GM19193 (cell line): Measurements from ENCODE around the gene ODF4.

Experiments
- POLR2A ChIP-seq: IDR thresholded peaks from 4 replicates; pipeline ENCODE4 v1.6.1; 2011; ENCODE audit not compliant: insufficient read depth, insufficient read length; ENCODE audit errors: extremely low read depth

The ODF4 gene

GRCh38 chr17:8345052-8345690, 5.5 kb downstream of the ODF4 start:
- no peak for TF ChIP-seq POLR2A

GRCh38 chr17:8345951-8346665, 6.5 kb downstream of the ODF4 start:
- TF ChIP-seq POLR2A = no peak

GRCh38 chr17:8350339-8350738, 10.7 kb downstream of the ODF4 start:
- TF ChIP-seq POLR2A = no peak

GRCh38 chr17:8353736-8354135, 14.1 kb downstream of the ODF4 start:
- TF ChIP-seq POLR2A = no peak

GRCh38 chr17:8354236-8354635, 14.6 kb downstream of the ODF4 start:
- no peak for TF ChIP-seq POLR2A

- no peak for TF ChIP-seq POLR2A
These were observed 18.3 kb downstream of the ODF4 start for GRCh38 chr17:8357910-8358309.

- TF ChIP-seq POLR2A = no peak
These were observed 20.1 kb downstream of the ODF4 start for GRCh38 chr17:8359769-8360168.

GRCh38 chr17:8360260-8360659, 20.6 kb downstream of the ODF4 start:
- no peak for TF ChIP-seq POLR2A

GRCh38 chr17:8360751-8361150, 21.1 kb downstream of the ODF4 start:
- no peak for TF ChIP-seq POLR2A

- TF ChIP-seq POLR2A = no peak
These were observed 23.2 kb downstream of the ODF4 start for GRCh38 chr17:8362651-8363332.

GRCh38 chr17:8365143-8365542, 25.5 kb downstream of the ODF4 start:
- TF ChIP-seq POLR2A = no peak

GRCh38 chr17:8366231-8366630, 26.6 kb downstream of the ODF4 start:
- no peak for TF ChIP-seq POLR2A

GRCh38 chr17:8368193-8368592, 28.6 kb downstream of the ODF4 start:
- no peak for TF ChIP-seq POLR2A

GRCh38 chr17:8369944-8370343, 30.3 kb downstream of the ODF4 start:
- no peak for TF ChIP-seq POLR2A

- TF ChIP-seq POLR2A = no peak
These were observed 32.1 kb downstream of the ODF4 start for GRCh38 chr17:8371786-8372185.

- no peak for TF ChIP-seq POLR2A
These were observed 32.8 kb downstream of the ODF4 start for GRCh38 chr17:8372422-8372821.
